ENCODE results near the gene TSPAN31.

DNA sequence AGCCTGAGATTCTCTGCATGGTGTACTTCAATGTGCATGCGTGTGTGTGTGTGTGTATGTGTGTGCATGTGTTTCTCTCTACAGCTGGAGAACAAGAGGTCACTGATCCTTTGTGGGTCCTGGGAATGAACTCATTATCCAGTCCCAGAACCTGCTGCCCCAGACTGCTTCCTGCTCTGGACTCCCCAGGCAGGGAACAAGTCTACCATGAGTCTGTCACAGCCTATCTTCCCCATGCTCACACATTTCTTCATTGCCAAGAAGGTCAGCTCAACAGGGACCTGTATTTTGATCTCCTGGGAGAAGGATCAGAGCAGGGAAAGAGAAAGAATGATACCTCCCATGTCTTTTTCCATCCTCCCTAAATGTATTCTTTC, 3.4 kb upstream of the TSPAN31 start:
- TF ChIP-seq POLR2A (IDR thresholded peaks at IDR 0.05) (no peak), POLR2AphosphoS5 (IDR thresholded peaks at IDR 0.05) (no peak)
- TF ChIP-seq, protein P1, sequence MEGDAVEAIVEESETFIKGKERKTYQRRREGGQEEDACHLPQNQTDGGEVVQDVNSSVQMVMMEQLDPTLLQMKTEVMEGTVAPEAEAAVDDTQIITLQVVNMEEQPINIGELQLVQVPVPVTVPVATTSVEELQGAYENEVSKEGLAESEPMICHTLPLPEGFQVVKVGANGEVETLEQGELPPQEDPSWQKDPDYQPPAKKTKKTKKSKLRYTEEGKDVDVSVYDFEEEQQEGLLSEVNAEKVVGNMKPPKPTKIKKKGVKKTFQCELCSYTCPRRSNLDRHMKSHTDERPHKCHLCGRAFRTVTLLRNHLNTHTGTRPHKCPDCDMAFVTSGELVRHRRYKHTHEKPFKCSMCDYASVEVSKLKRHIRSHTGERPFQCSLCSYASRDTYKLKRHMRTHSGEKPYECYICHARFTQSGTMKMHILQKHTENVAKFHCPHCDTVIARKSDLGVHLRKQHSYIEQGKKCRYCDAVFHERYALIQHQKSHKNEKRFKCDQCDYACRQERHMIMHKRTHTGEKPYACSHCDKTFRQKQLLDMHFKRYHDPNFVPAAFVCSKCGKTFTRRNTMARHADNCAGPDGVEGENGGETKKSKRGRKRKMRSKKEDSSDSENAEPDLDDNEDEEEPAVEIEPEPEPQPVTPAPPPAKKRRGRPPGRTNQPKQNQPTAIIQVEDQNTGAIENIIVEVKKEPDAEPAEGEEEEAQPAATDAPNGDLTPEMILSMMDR (IDR thresholded peaks at IDR 0.05 in 8 of 11, conservative IDR thresholded peaks at IDR 0.05 in 3 of 11), result no peak

All from spleen (tissue), 7 donors.